Stimulated activated CD8-positive, alpha-beta memory T cell treated with anti-CD3 and anti-CD28 coated beads, Interleukin-15, amount 100 ng/mL, for 1 hour (primary cell): ENCODE data around the gene LPIN1.

Experiments used
- DNase-seq: peaks from one replicate; pipeline ENCODE4 v3.0.0-alpha.2; 2020; ENCODE audit warnings: low read depth

LPIN1 gene, protein sequence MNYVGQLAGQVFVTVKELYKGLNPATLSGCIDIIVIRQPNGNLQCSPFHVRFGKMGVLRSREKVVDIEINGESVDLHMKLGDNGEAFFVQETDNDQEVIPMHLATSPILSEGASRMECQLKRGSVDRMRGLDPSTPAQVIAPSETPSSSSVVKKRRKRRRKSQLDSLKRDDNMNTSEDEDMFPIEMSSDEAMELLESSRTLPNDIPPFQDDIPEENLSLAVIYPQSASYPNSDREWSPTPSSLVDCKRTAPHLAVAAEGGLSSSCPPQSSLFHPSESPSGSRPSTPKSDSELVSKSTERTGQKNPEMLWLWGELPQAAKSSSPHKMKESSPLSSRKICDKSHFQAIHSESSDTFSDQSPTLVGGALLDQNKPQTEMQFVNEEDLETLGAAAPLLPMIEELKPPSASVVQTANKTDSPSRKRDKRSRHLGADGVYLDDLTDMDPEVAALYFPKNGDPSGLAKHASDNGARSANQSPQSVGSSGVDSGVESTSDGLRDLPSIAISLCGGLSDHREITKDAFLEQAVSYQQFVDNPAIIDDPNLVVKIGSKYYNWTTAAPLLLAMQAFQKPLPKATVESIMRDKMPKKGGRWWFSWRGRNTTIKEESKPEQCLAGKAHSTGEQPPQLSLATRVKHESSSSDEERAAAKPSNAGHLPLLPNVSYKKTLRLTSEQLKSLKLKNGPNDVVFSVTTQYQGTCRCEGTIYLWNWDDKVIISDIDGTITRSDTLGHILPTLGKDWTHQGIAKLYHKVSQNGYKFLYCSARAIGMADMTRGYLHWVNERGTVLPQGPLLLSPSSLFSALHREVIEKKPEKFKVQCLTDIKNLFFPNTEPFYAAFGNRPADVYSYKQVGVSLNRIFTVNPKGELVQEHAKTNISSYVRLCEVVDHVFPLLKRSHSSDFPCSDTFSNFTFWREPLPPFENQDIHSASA

DNA sequence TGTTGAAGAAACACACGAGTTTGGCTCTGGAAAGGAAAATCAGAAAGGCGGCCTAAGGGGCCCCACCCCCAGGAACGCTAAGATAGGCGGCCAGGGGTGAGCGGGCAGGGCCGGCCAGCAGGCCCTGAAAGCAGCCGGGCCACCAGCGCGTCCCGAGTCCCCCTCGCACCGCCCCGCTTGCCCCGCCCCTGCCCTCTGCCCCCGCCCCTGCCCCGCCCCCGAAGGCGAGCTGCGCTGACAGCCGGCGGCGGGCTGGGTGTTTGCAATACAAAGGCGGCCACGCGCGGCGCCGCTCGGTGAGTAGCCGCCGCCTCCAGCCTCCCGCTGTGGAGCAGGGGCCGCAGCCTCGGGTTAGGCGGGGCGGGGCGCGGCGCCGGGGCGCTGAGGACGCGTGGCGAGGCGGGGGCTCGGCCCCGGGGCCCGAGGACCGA lies at the start of gene LPIN1:
Gene LPIN1 (plus strand): TSS at position 257 of the 431 bp plus-strand sequence. CDS start 18,910 bp downstream, outside the sequence.
- peak; percentile 68 for DNase-seq

DNA sequence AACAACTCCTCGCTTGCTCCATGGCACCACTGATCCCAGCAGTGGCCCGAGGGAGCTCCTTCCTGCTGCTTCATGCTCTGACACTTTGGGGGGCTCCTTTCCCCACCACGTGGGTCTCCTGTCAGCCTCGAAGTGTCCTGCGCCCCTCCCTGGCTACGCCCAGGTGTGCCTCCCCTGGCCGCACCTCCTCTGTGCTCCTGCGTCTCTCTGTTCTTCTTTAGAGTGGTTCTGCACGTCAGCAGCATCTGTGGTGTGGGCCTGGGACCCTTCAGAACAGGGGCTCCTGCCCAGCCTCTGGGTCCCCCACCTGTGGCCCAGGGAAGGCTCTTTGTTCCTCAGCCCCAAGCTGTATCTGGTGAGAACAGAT lies 49.7 kb upstream of the LPIN1 start:
- DNase-seq: no peak

DNA sequence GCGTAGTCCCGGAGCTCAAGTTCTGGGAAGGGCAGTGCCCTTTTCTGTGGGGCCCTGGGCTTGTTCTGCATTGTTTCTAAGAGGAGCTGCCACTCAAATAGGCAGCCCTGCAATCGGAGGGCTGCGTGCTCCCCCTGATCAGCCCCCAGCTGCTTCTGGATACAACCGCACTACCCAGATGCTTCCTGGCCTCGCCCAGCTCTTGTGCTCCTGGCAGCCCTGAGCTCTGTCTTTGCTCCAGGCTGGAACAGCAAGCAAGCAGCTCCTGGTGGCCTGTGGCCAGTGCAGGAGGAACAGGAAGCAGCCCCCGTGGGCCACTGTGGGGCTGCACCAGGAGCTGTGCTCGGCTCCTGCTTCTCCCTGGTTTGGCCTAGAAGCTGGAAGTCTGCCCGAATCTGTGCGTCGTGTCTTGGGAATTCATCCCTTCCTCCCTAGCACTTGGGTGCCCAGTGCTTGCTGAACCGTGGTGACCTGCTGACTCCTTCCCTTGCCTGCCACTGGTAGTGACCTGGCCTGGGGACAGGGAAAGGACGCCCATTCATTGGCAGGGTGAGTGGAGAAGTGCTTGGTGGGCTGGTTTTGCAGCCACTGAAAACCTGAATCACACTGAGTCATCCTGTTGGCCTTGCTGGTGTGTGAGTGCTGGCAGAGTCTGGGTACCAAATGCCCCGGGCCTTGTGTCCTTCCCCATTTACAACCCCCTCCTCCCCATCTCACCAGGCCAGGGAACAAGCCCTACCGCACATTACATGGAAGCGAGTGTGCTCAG lies 49.1 kb upstream of the LPIN1 start:
- DNase-seq: no peak

DNA sequence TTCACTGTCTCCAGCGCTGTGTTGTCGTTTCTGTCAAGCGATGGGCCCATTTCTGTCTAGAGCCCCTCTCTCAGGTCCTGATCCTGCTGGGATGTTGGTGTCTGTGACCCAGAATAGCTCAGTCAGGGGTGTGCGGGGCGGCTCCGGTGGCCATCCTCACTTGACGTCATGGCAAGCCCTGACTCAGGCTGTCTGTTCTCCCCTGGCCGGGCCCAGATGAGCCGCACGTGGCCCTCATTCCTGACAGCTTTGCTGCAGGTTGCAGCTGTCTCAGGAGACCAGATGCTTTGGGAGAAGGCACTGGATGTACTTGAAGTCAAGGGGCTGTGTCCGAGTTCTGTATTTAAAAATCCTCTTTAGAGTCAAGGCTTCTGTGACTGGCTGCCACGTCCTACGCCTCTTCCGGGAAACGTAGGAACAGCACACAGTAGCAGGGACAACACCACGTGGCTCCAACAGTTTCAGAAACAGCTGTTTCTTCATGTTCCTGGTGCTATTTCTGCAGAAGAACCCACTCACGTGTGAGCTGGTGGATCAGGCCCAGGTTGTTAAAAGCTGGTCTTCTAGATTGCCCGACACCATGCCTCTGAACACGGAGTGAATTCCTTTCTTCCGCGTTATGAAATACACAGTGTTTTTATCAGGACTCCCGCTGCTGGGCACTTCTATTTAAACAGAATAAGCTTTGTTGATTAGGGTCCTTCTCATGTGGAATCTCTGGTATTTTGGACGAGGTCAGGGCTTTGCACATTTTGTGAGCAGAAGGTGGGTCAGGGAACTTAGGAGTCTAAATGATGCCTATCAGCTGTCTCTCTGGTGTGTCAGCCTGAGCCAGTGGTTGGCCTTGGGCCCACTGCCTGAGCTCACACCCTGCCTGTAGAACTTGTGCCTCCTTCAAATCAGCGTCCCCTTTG lies 48.2 kb upstream of the LPIN1 start:
- no peak for DNase-seq

DNA sequence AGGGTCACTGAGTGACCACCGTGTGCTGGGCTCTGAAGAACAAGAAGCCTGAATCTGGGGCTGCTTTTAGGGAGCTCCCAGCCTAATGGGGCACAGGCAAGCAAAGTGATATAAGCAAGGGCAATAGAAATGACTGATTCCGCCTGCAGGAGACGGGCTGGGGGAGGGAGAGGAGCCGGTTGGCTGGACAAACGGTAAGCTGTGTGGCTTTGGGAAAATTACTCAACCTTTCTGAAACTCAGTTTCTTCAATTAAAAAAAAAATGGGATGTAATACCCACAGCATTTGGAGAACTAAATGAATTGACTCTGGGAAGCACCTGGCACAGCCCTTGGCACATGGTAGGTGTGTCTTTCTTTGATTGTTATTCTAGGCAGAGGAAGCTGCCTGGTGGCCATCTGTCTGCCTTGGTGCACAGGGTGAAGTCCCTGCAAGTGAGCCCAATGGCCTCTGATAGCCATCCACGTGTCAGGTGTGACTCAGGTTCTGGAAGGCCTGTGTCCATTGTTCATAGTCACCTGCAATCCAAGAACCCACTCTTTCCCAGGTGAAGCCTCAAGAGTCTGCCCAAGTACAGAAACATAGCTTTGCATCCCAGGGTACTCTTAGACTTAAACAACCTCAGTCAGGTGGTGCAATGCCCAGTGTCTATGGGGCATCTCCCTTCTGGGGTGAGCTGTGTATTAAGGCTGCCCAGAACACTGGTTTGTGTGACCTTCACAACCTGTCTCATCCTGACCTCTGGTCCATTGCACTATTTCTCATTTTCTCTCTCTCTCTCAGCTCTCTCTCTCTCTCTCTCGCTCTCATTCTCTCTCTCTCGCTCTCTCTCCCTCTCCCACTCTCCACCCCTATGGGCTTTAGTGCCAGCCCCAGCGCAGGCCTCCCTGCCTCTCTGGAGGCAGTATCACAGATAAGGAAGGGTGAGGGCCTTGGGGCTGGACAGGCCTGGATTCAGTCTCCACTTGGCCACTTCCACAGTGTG lies 46.5 kb upstream of the LPIN1 start:
- no peak for DNase-seq

DNA sequence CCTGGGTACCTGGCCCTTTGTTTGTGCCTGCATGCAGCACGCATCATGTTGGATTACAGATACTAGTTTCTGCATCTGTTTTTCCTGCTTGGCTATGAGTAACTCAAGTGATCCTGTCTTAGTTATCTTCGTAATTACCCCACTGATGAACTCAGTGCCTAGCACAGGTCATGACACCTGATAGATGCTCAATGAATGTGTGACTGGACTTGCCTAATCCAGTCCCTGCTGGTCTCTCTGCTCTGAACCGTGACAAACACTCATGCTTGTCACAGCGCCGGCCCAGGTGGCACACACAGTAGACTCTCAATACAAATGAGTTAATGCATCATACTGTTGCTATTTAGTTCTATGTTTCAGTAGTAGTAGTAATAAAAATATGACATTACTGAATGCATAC lies 45.2 kb upstream of the LPIN1 start:
- no peak for DNase-seq

DNA sequence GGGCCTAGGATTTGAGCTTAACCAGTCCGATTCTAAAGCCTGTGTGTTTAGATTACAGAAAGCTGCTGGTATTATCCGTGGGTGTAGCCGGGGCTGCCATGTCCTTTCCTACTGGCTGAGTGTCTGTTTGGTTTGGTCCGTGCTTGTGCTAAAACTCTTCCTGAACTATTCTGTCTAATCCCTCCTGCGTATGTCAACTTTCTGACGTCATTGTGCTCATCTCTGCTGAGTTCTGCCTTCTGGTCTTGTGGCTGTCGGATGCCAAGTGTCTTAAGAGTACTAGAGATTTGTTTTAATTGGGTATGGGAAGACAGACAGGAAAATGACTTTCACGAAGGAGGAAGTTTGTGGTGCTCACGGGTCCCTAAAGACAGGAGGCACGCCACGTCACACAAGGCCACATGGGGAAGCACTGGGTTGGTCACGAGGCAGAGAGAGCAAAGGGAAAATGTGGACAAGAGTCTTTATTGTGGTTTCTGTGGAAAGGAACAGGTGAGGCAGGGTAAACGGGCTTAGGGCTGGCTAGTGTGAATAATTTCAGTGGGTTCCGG lies 44.6 kb upstream of the LPIN1 start:
- no peak for DNase-seq

DNA sequence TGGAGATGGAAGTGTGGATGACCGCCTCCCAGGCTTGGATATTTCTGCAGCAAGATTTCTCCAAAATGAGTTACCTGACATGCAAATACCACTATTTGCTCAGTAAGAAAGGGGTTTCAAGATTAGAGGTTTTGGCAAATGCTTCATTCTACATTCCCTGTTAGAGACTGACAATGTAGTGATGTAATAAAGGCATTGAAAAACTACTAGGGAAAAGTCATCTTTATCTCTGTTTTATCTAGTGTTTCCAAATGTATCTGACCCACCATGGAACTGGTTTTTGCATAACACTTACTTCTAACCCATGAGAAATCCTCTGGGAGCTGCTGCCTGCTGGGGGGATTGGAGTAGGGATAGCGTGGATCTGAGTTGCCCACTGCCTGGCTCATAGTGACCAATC lies 43.5 kb upstream of the LPIN1 start:
- no peak for DNase-seq

DNA sequence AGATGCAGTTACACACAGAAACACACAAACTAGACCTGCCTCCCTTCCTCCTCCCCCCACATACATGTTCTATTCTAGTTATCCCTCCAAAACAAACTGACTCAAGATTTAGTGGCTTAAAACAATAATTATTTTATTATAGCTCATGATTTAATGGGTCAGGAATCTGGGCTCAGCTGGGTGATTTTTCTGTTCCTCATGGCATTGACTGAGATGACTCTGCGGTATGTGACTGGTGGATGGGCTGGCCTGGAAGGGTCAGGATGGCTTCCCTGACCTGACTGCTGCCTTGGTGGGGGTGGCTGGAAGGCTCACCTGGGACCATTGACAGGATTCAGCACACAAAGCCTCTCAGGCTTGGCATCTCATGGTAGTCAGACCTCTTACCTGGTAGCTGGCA lies 42.7 kb upstream of the LPIN1 start:
- no peak for DNase-seq

DNA sequence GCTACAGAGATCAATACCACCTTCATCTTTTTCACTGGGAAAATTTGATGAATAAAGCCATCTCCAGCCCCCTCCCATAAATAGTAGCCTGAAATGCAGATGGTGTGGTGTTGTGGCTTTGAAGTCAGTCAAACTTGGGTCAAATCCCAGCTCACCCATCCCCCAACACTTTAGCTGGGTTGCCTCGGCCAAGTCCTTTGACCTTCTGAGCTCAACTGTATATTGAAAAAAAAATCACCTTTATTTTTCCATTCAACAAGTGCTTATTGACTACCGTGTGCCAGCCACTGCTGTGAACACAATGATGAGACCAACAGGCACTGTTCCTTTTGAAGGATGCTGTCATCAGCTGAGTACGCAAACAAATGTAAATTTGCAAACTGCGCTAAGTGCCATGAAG lies 41.4 kb upstream of the LPIN1 start:
- no peak for DNase-seq

DNA sequence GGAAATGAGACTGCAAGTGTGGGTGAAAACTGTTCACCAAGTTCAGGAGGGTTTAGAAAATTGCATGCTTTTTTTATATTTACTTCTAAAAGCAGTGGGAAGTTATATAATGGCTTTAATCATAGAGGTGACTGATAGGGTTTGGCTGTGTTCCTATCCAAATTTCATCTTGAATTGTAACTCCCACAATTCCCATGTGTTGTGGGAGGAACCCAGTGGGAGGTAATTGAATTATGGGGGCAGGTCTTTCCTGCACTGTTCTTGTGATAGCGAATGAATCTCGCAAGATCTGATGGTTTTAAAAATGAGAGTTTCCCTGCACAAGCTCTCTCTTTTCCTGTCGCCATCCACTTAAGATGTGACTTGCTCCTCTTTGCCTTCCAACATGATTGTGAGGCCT lies 40.7 kb upstream of the LPIN1 start:
- DNase-seq: no peak

DNA sequence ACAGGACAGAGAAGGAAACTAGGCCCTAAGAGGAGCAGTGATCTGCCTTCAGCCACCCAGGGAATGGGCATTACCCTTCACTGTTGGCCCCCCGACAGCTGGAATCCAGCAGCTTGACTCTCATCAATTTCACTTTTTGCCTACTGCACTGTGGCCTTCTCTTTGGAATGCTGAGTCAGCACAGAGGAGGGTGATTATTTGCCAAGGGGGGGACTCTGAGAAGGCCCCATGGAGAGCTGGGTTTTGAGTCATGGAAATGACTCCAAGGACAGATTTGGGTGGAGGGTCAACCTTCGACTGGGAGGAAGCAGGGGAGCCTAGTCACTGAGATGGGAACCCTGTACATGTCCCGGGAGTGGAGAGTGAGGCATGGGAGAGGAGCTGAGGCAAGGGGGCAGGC lies 38.3 kb upstream of the LPIN1 start:
- no peak for DNase-seq

DNA sequence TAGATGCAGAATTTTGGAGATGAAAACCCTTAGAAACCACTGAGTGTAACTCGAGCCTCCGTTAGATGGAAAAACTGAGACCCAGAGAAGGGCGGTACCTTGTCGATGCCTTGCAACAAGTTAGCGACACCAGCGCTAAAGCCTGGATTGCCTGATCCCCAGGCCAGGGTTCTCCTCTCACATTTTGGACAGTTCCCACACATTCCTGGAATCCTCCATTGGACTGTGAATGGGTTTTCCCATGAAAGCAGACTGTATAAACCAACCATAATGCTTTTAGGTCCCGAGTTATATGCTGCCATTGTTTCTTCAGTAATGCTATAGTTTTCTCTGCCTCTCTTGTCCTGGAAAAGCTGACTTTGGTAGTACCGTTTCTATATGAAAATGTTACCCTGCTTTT lies 37.1 kb upstream of the LPIN1 start:
- DNase-seq: no peak

DNA sequence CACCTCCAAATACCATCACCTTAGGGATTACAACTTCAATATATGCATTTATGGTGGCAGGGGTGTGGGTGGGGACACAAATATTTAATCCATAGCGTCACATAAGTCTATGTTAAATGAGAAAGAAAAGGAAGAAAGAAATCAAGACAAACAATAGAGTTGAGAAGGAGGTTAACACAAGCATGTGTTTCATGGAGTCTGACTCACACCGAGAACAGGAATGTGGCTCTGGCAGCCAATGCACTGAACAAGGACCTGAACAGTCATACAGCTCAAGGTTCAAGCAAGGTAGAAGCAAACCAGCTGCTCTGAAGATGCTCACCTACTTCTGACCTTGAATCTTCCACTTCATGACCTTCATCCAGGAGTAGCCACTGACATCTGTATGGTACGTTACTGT lies 36.2 kb upstream of the LPIN1 start:
- no peak for DNase-seq

DNA sequence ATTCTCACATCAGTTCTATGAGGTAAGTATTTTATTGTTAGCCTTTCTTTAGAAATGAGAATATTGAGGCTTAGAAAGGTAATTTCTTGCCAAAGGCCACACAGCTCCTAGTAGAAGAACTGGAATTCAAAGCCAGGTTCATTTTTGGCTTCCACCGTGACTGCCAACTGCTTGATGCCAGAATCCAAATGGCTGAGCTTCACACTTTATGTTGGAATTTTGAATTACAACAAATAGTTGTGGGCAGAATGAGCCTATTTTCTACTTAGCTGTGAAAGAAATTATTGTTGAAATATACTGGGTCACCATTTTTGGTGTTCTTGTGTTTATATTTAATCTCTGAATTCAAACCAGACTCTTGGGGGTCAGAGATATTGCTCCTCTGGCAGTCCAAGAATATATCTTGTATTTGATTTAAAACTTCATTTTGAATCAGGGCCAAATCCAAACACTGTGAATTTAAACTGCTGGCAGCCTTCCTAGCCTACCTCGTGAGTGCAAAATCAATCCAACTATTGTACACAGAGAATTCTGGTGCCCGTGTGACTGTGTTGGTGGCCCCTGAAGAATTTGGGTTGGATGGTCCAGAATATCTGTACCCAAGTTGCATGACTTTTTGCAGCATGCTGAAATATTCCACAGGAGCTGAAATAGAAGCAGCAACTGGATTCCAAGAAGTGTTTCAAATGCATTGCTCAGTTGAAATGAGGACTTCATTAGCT lies 35.6 kb upstream of the LPIN1 start:
- no peak for DNase-seq

DNA sequence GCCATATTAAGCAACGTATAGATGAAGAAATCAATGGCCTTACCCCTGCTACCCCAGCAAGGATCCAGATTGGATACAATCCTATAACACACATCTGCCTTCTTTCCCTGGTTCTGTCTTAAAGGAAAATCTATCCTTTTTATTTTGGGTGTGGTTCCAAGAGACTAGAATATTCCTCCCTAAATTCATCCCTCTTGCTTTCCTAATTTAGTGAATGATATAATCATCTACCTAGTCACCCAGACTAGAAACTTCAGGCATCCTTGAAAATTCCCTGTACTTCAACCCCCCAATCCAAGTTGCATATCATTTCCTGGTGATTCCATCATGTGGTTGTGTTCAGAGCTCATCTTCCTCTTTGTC lies 35.1 kb upstream of the LPIN1 start:
- no peak for DNase-seq

DNA sequence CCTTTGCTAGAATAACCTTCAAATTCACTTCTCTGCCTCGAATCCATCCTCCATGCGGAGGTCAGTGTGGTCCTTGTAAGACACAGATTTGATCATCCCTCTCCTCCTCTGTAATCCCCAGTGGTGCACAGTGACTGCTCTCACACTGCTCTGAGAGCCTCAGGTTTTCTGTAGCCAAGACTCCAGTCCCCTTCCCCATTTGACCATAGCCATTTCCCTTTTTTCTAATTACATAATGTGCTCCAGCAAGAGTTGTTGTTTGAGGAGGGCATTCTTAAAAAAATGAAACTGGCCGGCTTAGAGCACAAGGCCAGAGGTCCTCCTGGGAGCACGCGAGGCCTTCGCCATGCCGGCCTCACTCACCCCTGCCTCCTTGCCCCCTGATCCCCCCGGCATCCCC lies 34.7 kb upstream of the LPIN1 start:
- no peak for DNase-seq

DNA sequence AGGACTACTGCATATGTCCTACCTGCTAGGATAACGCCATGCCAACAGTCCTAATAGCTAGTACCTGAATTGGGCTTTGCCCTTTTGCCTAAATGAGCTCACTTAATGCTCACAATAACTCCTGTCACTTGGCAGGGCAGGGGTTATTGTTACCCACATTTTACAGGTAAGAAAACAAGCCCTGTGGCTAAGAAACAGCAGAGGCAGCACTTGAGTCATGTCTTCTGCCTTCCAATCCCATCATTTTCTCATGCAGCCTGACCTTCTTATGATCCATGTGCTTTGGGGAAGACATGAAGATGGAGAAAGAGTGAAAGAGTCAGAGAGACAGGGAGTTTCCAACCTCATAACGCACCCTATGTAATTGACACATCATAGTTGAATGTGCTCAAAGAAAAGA lies 33.6 kb upstream of the LPIN1 start:
- no peak for DNase-seq

DNA sequence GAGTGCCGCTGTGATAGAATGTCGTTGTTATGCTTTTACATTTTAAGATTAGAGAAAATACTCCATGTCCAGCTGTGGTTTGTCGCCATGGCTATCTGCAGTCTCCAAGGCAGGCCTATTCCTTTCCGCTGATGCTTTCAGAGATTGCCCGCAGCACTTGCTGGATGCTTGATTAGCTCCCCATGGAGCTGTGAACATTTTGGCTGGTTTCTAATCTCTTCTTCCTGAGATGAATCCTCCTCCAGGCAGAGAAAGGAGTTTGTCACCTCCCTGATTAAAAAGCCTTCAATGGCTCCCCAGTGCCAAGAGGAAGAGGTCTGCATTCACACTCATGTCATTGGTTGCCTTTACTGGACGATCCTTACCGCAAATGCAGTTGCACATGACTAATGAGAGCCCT lies 32.6 kb upstream of the LPIN1 start:
- DNase-seq: no peak
